Adipocyte (in vitro differentiated cells): ENCODE measurements around the gene TLE2.

Experiments
- DNase-seq: peaks from one replicate; pipeline ENCODE4 v3.0.0-alpha.2; 2015; ENCODE audit warnings: low read depth
- H3K27me3 ChIP-seq: replicated peaks from 2 replicates; pipeline ENCODE4 v1.7.0; 2013; ENCODE audit warnings: mild to moderate bottlenecking, low read length, moderate library complexity; ENCODE audit not compliant: control insufficient read depth, insufficient read depth
- H3K36me3 ChIP-seq: 2 replicates; pipeline ENCODE4 v1.7.0; 2013; ENCODE audit warnings: low read length, mild to moderate bottlenecking, moderate library complexity; ENCODE audit not compliant: control insufficient read depth, insufficient read depth, severe bottlenecking
- H3K4me1 ChIP-seq: 2 replicates; pipeline ENCODE4 v1.7.0; 2013; ENCODE audit warnings: mild to moderate bottlenecking, low read length, moderate library complexity; ENCODE audit not compliant: control insufficient read depth, insufficient read depth
- H3K4me3 ChIP-seq: 2 replicates; pipeline ENCODE4 v1.7.0; 2013; ENCODE audit warnings: mild to moderate bottlenecking, low read length, moderate library complexity
- H3K9ac ChIP-seq: 2 replicates; pipeline ENCODE4 v1.7.0; 2013; ENCODE audit warnings: mild to moderate bottlenecking, low read length, moderate library complexity
- H3K9me3 ChIP-seq: 2 replicates; pipeline ENCODE4 v1.7.0; 2013; ENCODE audit warnings: mild to moderate bottlenecking, low read length, moderate library complexity; ENCODE audit not compliant: control insufficient read depth

The TLE2 gene

DNA sequence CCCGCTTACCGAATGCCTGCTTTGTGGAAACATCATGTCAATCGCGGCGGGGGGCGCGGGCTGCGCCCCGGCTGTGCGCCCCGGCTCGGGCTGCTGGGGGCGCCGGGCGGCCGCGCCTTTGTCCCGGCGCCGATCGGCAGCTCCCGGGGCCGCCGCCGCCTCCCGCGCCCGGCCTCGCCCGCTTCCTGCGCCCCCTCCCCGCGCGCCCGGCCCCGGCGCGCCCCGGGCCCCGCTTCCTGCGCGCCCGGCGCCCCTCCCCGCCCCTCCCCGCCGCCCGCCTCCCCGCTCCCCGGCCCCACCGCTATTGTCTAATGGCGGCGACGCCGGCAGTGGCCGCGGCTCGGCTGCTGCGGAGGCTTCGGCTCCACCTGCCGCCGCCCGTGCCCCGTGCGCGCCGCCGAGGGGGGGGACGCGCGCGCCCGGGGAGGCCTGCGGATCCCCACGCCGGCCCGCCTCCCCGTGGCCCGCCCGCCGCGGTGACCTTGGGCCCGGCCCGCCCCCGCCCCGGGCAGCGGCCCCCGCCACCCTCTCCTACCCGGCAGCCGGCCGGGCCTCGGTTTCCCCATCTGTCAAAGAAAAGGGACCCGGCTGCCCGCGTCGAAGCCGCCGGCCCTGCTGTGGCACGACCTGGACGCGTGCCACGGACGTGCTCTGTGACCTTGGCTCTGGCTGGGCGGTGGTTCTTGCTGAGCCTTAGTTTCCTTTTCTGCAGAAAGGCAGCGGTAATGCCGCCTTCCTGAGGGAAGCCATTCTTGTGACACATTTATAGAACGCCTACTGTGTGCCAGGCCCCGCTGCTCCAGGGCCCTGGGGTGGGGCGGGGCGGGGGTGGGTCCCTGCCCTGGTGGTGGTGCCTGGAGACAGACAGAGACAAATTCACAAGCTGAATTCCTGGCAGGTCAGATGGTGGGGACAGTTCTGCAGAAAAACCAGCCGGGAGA lies 33.4 kb upstream of the TLE2 start, which contains the start of gene TLE5:
Gene TLE5, minus strand, starts transcription at position 331 of the 941 bp plus-strand sequence. Its CDS starts 295 bp downstream, at position 36.
- DNase-seq: peak; percentile 79
- Histone ChIP-seq H3K4me1 (peaks cover 17% of the 10 kb centered on the region), H3K9ac (peak within 1 kb of the TSS; percentile 93), H3K36me3 (peaks cover 17% of the 10 kb centered on the region), H3K27me3 (peaks cover under 1% of the 10 kb centered on the region), H3K9me3 (no peaks in the 10 kb centered on the region), H3K4me3 (peak within 1 kb of the TSS; percentile 89)

DNA sequence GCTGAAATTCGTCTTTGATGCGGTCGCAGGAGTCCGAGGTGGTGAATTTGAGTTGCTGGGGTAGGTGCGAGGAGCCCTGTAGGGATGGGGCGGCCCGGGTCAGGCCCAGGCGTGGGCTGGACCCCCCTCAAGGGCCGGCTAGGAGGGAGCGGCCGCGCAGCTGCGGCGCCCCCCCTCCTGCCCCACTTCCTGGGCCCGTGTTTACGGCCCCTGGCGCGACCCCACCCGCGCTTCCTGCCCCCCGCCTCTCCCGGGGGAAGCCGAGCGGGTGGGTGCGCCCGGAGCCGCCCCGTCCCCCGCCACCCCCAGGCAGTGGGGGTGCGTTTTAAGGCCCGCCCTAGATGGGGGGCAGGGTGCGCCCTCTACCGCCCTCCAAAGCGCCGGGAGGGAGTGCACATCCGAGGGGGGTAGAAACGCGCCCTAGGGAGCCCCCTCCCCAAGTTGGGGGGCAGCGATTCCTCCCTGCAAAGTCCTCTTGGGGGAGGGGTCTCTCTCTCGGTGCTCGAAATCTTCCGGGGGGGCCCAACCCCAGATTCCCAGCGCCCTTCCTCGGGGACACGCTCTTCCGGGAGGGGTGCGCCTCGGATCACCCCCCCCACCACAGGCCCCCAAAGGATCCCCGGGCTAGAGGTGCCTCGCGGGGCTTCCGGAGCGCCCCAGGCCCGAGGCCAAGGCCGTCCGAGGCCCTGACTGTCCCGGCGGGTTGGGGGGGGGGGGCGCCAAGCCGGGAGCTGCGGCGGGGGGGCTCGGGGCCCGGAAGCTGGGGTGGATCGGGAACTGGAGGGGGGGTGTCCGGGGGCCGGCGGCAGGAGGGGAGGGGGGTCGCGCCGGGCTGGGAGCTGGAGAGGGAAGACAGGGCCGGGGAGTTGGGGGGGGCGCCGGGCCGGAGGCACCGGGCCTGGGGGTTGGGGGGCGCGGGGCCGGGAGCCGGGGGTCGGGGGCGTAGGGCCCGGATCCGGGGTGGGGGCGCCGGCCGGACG lies 32.4 kb upstream of the TLE2 start:
- H3K27me3 ChIP-seq: no peaks in the 10 kb centered on the region
- H3K4me3 ChIP-seq: peak overlapping the region; percentile 89
- peaks cover 23% of the 10 kb centered on the region for H3K36me3 ChIP-seq
- DNase-seq: peak; percentile 68
- H3K9ac ChIP-seq: peak overlapping the region; percentile 93
- peaks cover 24% of the 10 kb centered on the region for H3K4me1 ChIP-seq
- H3K9me3 ChIP-seq: no peaks in the 10 kb centered on the region

DNA sequence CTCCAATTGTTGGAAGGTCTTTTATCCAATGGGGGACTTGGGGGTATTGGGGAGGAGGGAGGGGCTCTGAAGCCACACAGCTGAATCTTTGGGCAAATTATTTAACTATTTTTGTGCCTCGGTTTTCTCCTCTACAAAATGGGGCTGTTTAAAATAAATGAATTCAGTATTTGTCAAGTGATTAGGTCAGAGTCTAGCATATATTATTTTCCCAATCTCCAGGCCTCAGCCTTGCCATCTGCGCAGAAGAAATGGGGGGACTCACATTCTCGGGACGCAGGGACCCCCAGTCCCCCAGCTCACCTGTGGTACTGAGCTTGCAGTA lies 31.7 kb upstream of the TLE2 start:
- Histone ChIP-seq H3K4me1 (peaks cover 24% of the 10 kb centered on the region), H3K9me3 (no peaks in the 10 kb centered on the region), H3K4me3 (peak overlapping the region; percentile 89), H3K9ac (peak overlapping the region; percentile 93), H3K27me3 (no peaks in the 10 kb centered on the region), H3K36me3 (peaks cover 26% of the 10 kb centered on the region)
- DNase-seq: no peak

GRCh38 chr19:3059653-3060052 lies 30.6 kb upstream of the TLE2 start:
- Histone ChIP-seq H3K4me1 (peaks cover 26% of the 10 kb centered on the region), H3K9me3 (no peaks in the 10 kb centered on the region), H3K4me3 (no peak overlapping the region), H3K9ac (no peak overlapping the region), H3K27me3 (no peaks in the 10 kb centered on the region), H3K36me3 (peaks cover 38% of the 10 kb centered on the region)
- DNase-seq: no peak

DNA sequence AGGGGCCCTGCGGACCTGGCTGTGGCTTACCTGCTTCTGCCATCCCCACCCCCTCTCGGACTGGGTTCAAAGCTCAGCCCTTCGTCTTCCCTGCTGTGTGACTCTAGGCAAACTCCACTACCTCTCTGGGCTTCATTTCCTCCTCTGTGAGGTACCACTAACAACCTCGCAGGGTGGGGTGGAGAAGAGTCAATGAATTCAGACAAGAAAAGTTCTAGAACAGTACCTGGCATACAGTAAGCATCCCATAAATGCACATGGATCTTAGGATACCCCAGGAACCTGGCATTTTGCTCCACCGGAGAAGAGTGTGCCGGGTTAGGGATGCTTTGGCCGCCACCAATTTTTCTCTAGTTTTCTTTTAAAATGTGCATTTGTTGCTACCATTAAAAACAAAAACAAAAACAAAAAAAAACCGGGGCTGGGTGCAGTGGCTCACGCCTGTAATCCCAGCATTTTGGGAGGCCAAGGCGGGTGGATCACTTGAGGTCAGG lies 29.8 kb upstream of the TLE2 start:
- DNase-seq: no peak
- H3K4me3 ChIP-seq: no peak overlapping the region
- peaks cover 26% of the 10 kb centered on the region for H3K4me1 ChIP-seq
- no peaks in the 10 kb centered on the region for H3K27me3 ChIP-seq
- no peak overlapping the region for H3K9ac ChIP-seq
- H3K9me3 ChIP-seq: no peaks in the 10 kb centered on the region
- peaks cover 45% of the 10 kb centered on the region for H3K36me3 ChIP-seq

DNA sequence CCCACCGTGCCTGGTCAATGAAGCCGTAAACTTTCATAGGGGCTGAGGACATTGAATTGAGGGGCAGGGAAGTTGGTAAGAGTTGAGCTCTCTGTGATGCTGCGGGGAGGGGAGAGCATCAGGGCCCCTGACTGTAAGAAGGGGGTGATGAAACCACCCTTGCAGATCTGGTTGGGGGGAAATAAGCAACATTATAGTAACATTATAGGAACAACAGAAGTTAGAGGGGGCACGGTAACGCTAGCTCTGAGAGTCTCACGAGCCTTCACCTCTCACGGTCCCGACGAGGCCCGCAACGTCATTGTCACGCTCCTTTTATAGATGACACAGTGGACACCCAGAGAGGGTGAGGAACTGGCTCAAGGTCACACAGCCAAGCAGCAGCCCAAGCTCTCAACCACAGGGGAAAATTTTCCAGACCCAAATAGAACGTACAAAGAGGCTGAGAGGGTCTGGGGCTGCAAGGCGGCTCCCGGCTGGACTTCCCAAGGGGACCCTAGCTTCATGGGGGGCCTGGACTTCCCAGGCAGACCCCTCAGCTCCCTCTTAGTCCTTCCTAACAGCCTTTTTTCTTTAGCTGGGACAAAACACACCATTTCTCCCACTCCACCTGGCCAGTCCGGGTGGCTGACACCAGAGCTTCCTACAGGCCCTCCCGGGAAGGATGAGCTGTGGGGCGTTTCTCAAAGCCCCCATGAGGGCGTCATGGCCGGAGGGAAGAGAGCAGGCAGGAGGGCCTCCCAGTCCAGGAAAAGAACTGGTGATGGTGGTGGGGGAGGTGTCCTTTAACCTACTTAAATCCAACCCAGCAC lies 29.1 kb upstream of the TLE2 start:
- Histone ChIP-seq H3K27me3 (no peaks in the 10 kb centered on the region), H3K36me3 (peaks cover 47% of the 10 kb centered on the region), H3K4me1 (peaks cover 26% of the 10 kb centered on the region), H3K4me3 (no peak overlapping the region), H3K9ac (peak overlapping the region; percentile 27), H3K9me3 (no peaks in the 10 kb centered on the region)
- DNase-seq: no peak

GRCh38 chr19:3057275-3057714 lies 28.2 kb upstream of the TLE2 start:
- no peak for DNase-seq
- peak overlapping the region; percentile 39 for H3K9ac ChIP-seq

DNA sequence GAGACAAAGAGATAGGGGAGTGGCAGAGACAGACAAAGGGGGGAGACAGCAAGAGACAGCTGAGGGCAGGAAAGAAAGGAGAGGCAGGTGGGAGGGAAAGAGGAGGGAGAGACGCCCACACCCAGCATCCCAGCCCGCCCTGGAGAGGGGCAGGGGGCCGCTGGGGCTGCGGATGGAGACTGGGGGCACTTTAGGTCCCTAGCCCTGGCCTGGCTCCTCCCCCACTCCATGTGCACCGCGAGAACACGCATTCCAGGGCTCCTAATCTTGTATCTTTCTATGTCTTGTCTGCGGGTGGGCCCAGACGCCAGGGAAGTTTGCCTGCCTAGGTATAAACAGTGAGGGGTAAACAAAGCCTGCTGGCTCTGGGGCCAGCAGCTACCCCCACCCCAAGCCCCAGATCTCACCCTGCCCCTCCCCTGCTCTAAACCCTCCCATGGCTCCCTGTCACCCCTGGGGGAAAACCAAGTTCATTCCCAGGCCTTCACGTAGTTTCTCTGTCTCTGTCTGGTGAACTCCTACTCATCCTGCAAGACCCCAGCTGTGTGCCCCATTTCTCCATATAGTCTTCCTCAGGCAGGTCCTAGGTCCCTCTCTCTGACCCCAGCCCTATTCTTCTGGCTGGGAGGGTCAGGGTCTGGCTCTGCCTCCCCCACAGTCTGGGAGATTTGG lies 27.5 kb upstream of the TLE2 start:
- H3K27me3 ChIP-seq: no peaks in the 10 kb centered on the region
- peaks cover 24% of the 10 kb centered on the region for H3K4me1 ChIP-seq
- H3K4me3 ChIP-seq: peak overlapping the region; percentile 23
- no peak for DNase-seq
- peaks cover 50% of the 10 kb centered on the region for H3K36me3 ChIP-seq
- H3K9ac ChIP-seq: peak overlapping the region; percentile 39
- no peaks in the 10 kb centered on the region for H3K9me3 ChIP-seq

More at GRCh38 chr19:3057275-3057714, 28.2 kb upstream of the TLE2 start:
- peaks cover 50% of the 10 kb centered on the region for H3K36me3 ChIP-seq
- no peaks in the 10 kb centered on the region for H3K27me3 ChIP-seq
- no peaks in the 10 kb centered on the region for H3K9me3 ChIP-seq
- peak overlapping the region; percentile 23 for H3K4me3 ChIP-seq
- peaks cover 24% of the 10 kb centered on the region for H3K4me1 ChIP-seq

DNA sequence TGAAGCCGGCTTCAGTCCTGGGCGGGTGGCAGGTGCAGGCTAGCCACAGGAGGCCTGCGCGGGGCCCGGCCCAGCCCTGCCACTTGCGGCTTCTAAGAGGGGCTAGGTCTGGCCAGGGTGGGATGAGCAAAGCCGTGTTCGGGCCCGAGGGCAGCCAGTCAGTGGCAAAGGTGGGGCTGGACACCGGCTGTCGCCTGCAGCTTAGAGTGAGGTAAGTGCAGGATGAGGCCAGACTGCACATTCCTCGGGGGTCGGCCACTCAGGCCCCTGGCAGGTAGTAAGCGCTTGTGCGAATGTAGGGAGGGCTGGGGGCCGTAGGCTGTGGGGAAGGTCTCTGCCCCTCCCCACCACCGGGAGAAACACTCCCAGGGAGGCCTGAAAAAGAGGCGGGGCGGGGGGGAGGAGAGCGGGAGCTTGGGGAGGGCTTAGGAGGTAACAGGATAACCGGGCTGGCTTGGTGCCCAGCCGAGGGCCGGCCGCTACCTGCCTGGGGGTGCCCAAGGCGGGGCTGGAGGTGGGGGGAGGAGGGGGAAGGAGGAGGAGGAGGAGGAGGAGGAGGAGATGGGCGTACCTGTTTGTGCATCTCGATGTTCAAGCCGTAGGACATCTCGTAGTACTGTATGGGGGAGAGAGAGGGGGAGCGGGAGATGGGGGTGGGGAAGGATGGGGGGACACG lies 26.8 kb upstream of the TLE2 start:
- no peak overlapping the region for H3K4me3 ChIP-seq
- peaks cover 50% of the 10 kb centered on the region for H3K36me3 ChIP-seq
- H3K4me1 ChIP-seq: peaks cover 22% of the 10 kb centered on the region
- H3K9ac ChIP-seq: no peak overlapping the region
- H3K9me3 ChIP-seq: no peaks in the 10 kb centered on the region
- H3K27me3 ChIP-seq: no peaks in the 10 kb centered on the region
- no peak for DNase-seq
